COR-L47 (cell line): ENCODE measurements around the gene ZNF362.
"Not testable (repeated sequence)": the region's sequence is repeated elsewhere in the genome, so short reads cannot be mapped to it uniquely, and the experiment has no call there.

ENCODE experiments used
- DNase-seq: peaks from one replicate; lab custom pipeline; 2025; lab: John Stamatoyannopoulos, UW

The ZNF362 gene

DNA sequence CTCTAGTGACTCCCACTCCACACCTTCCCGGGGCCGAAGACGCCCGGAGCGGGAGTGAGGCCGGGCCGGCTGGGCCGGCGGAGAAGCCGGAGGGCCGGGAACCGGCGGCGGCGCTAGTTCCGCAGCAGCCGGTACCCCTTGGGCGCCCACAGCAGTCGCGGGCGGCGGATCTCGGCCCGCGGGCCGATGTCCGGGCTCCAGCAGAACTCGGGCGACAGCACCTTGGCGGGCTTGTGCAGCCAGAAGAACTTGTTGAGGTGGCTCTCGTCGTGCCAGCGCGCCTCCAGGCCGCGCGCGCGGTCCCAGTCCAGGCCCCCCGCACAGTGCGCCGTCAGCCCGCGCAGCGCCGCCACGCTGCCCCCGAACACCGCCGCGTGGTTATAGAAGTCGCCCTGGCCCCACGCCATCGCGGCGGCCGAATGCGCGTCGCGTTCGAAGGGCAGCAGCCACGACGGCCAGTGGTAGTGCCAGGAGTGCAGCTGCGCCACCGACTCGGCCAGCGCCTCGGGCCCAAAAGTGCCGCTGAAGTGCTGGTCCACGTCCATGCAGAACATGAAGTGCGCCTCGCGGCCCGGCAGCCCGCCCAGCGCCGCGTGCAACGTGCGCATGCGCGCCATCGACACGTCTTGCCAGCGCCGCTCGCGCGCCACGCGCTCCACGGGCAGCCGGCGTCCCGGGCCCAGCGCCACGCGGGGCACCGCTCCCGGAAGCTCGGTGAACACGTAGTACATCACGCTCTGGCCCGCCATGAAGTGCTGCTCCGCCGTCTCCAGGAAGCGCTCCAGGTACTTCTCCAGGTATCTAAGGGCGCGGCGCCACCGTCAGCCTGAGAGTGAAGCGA, 50.6 kb downstream of the ZNF362 start:
- no peak for DNase-seq

DNA sequence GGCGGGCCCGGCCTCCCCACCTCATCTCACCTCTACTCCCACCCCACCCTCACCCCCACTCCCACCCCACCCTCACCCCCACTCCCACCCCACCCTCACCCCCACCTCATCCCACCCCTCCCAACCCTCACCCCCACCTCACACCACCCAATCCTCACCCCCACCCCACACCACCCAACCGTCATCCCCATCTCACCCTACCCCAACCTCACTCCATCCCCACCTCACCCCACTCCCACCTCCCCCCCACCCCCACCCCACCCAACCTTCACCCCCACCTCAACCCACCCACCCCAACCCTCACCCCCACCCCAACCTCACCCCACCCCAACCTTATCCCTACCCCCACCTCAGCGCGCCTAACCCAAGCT, 51.2 kb downstream of the ZNF362 start:
- no peak for DNase-seq

DNA sequence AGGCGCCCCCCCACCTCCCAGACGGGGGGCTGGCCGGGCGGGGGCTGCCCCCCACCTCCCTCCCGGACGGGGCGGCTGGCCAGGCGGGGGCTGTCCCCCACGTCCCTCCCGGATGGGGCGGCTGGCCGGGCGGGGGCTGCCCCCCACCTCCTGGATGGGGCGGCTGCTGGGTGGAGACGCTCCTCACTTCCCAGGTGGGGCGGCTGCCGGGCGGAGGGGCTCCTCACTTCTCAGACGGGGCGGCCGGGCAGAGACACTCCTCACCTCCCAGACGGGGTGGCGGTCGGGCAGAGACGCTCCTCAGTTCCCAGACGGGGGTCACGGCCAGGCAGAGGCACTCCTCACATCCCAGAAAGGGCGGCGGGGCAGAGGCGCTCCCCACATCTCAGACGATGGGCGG, 53.1 kb downstream of the ZNF362 start:
- not testable (repeated sequence) for DNase-seq

DNA sequence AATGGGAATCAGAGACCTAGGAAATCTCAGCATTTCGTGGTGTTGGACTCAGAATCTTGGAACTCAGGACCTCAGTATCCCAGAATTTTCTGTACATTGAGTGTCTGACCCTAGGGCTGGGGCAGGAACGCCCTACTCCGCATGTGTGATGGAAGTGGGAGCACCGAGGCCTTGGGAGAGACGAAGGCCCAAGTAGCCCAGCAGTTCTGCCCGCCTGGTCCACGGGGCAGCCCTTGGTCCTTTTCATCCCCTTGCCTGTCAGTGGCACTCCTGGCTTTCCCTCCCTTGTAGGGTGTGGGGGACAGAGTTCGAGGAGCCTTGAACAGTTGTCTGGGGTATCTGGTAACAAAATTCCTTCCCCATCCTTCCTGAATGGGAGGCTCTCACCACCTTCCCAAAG, 54.4 kb downstream of the ZNF362 start:
- DNase-seq: no peak

DNA sequence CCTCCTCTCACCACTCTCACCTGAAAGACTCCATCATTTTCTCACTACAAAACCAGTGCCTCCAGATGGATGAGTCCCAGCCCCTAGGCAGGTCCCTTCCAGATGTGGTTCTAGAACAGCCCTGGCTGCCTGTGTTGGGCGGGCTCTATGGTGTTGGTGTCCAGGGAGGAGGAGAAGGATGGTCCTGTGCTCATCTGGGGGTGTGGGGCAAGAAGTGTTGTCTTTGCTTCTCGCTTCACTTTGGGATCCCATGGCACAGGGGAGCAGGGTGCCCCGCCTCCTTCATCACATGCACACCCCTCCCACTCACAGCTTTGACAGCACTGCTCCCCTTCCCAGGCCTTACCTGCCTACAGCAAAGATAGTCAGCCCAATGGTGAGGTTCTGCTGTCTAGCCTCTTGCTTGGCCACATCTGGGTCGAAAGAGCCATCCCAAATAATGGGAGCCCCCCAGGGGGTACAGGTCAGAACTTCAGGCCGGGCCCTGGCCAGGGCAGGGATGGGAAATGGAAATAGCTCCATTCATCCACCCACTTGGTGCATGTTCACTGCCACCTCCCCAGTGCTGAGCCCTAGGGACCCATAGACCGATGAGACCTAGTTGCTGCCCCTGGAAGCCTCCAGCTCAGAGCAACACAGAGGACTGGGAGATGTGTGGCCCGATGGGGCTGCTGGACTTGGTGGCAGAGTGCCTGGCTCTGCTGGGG, 55.6 kb downstream of the ZNF362 start:
- no peak for DNase-seq

- no peak for DNase-seq
These were observed 56.1 kb downstream of the ZNF362 start for GRCh38 chr1:33312413-33312749.

- DNase-seq: no peak
These were observed 58.1 kb downstream of the ZNF362 start for GRCh38 chr1:33314416-33314815.

- DNase-seq: no peak
These were observed 60.3 kb downstream of the ZNF362 start for GRCh38 chr1:33316601-33317000.

GRCh38 chr1:33317354-33317753, 61.1 kb downstream of the ZNF362 start:
- no peak for DNase-seq

DNA sequence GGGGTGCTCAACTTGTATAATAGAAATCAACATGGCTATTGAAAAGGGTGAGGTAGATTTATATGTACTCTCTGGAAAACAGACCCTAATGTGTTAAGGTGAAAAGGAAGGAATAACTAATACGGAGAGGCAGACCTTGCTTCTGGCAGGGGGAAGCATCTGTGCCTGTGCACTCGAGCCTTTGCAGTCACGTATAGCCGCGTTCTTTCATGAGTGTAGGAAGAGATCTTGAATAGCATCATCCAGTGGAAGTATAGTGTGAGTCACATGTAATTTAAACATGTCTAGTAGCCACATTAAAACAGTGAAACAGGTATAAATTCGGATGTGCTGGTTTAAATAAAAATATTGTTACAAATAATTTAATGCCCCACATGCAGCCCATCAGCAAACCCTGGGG, 61.7 kb downstream of the ZNF362 start:
- DNase-seq: no peak

GRCh38 chr1:33319186-33319948, 63.1 kb downstream of the ZNF362 start:
- no peak for DNase-seq

DNA sequence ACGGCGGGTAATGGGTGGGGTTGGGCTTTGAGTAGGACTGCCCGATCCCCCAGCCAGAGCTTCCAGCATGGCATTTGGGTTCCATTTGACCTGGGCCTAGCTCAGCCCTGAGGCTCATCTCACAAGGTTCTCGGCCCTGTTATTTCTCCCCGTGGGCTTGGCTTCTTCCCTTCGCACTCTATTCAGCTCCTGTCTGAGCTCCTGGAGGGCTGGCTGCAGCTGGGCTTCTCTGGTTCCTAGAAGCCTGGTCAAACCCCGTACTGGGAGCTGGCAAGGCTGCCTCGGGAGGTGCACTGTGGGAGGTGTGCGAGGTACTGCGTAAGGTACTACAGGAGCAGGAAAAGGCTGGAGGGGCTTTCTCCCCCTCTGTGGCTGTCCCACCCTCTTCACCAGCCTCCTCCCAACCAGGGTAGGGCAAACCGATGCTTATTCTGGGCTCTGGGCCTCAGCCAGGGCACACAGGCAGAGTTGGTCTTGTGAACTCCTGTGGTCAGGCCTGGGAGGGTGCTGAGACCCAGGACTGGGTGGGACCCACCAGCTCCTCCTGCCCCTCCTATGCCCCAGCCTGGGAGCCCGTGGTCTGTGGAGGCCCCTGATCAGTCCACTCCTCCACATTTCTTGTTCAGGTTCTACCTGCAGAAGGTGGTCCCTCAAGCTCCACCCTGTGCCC, 63.8 kb downstream of the ZNF362 start:
- DNase-seq: no peak

GRCh38 chr1:33320619-33321165, 64.4 kb downstream of the ZNF362 start, which contains the start of gene A3GALT2:
A3GALT2 (minus strand) TSS chr1:33321098; CDS start chr1:33321098, 0 bp downstream.
- DNase-seq: no peak

DNA sequence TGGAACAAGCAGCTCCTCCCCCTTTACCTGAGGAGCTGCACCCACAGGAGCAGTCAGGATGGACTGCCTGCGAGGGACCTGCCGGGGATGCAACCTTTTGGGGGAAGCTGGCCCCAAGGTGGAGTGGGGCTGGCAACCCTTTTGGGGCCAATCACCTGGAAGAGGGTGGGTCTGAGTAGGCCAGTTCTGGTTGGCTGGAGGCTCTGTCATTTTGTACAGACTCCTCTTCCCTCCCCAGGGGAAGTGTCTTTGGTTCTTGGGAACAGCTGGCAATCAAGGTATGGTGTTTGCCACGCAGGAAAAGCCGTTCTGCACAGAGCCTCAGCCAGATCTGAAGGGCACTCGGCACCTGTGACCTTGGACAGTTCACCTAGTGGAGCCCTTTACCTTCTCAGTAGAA, 64.9 kb downstream of the ZNF362 start:
- no peak for DNase-seq

DNA sequence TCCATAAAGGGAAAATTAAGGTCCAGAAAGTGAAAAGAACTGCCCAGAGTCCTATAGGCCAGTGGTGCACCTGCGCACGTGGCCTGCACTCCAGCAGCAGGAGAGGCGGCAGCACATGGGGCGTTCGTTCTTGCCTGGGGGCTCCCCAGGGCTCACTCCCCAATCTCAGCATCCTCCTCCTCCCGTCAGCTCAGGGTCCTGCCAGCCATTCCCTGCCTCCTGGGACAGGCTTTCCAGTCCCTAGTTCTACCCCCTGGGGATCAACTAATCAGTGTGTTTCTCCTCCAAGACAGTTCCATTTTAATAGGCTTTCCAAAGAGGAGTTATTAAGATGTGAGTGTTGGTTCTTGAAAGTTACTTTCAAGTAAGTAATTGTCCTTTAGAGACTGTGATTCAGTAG, 65.8 kb downstream of the ZNF362 start:
- DNase-seq: no peak

DNA sequence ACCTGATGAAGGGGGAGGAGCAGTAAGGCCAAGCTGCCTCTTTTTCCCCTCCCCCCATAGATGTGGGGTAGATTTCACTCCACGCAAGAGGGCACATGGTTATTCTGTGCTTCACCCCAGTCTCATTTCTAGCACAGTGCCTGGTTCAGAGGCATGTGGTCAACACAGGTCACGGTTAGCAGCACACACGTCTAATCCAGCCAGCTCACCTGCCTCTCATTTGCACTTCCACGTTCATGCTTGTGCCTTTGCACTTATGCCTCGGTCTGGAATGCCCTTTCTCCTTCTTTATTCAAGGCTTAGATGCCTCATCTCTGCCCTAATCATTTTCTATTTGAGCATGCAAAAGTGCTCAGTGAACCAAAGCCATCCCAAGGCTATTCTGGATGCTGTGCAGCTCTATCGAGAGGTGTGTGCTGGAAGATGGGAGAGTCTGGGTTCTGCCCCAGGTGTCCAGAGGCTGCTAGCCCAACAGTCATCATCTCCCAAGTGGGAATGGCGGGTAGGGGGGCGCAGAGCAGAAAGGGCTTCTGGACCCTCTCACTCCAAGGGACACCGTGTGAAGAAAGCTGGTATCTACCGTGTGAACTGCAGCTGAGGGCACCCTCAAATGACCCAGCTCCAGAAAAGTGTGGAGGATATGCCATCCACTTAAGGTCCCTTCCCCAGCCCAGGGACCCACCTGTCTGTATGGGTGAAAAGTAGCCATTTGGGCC, 66.7 kb downstream of the ZNF362 start:
- DNase-seq: no peak

- DNase-seq: no peak
These were observed 67.6 kb downstream of the ZNF362 start for GRCh38 chr1:33323663-33324477.

GRCh38 chr1:33324677-33325575, 68.6 kb downstream of the ZNF362 start:
- no peak for DNase-seq

- DNase-seq: no peak
These were observed 70.5 kb downstream of the ZNF362 start for GRCh38 chr1:33326785-33327184.
